BE2C (cell line): Measurements from ENCODE around the gene CLCN7.

Source experiments
- DNase-seq: peaks from one replicate; pipeline ENCODE4 v3.0.0-alpha.2; 2020
- H3K27me3 ChIP-seq: fragments of 250-450 bp; sonication (Bioruptor Pico); 2 replicates; pipeline ENCODE4 v1.5.1; 2020; ENCODE audit warnings: mild to moderate bottlenecking
- H3K36me3 ChIP-seq: fragments of 250-450 bp; sonication (Bioruptor Pico); 2 replicates; pipeline ENCODE4 v1.5.1; 2020; ENCODE audit warnings: mild to moderate bottlenecking
- H3K4me1 ChIP-seq: fragments of 250-450 bp; sonication (Bioruptor Pico); 2 replicates; pipeline ENCODE4 v1.5.1; 2020
- H3K4me3 ChIP-seq: 2 replicates; pipeline ENCODE4 v1.5.1; 2011; ENCODE audit warnings: low read depth, low read length
- H3K9me3 ChIP-seq: fragments of 250-450 bp; sonication (Bioruptor Pico); 2 replicates; pipeline ENCODE4 v1.5.1; 2020
- CTCF ChIP-seq: IDR thresholded peaks from 2 replicates; pipeline ENCODE4 v1.5.1; 2012; ENCODE audit warnings: mild to moderate bottlenecking, low read depth, low read length

The CLCN7 gene

DNA sequence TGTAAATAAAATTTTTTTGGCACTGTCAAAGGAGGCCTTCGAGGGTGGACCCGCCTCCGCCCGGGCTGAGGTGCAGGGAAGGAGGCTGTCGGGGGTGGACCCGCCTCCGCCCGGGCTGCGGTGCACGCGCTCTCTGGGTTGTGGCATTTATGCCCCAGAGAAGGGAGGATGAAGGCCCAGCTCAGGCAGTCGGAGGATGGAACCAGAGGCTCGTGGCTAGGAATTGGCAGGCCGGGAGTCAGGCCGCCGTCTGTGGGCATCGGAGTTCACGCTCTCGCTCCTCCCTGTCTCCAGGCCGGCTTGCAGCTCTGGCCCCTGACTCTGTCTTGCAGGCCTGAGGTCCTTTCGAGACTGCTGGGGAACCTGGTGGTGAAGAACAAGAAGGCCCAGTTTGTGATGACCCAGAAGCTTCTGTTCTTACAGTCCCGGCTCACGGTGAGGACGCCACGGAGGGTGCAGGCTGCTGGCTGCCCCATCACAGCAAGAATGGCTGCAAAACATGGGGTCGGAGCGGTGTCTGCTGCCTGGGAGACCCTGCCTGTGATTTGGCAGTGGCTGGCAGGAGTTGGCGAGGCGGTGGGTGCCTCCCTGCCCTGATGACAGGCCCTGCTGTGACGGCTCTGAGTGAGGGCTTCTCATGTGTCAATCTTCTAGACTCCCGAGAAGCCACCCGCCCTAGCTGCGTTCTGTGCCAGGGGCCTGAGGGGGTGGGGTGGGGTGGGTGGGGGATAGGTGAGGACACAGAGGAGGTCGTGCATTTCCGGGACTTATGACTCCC, 24.3 kb upstream of the CLCN7 start:
- Histone ChIP-seq H3K36me3 (peaks cover 77% of the 10 kb centered on the region), H3K4me1 (no peaks in the 10 kb centered on the region; the same call in 1 of the 2 replicates), H3K4me3 (no peak overlapping the region), H3K9me3 (no peaks in the 10 kb centered on the region), H3K27me3 (no peaks in the 10 kb centered on the region)
- no peak for DNase-seq
- TF ChIP-seq CTCF: no peak

GRCh38 chr16:1497014-1497598, 22.3 kb upstream of the CLCN7 start:
- Histone ChIP-seq H3K36me3 (peaks cover 64% of the 10 kb centered on the region), H3K4me1 (peaks cover 4% of the 10 kb centered on the region), H3K4me3 (no peak overlapping the region), H3K27me3 (no peaks in the 10 kb centered on the region), H3K9me3 (no peaks in the 10 kb centered on the region)
- DNase-seq: no peak
- TF ChIP-seq CTCF: no peak

- H3K4me1 ChIP-seq: peaks cover 4% of the 10 kb centered on the region
- no peak overlapping the region for H3K4me3 ChIP-seq
- no peaks in the 10 kb centered on the region for H3K9me3 ChIP-seq
- no peaks in the 10 kb centered on the region for H3K27me3 ChIP-seq
- peaks cover 57% of the 10 kb centered on the region for H3K36me3 ChIP-seq
- DNase-seq: no peak
- no peak for TF ChIP-seq CTCF
Measured at GRCh38 chr16:1496464-1496863, 21.6 kb upstream of the CLCN7 start.

DNA sequence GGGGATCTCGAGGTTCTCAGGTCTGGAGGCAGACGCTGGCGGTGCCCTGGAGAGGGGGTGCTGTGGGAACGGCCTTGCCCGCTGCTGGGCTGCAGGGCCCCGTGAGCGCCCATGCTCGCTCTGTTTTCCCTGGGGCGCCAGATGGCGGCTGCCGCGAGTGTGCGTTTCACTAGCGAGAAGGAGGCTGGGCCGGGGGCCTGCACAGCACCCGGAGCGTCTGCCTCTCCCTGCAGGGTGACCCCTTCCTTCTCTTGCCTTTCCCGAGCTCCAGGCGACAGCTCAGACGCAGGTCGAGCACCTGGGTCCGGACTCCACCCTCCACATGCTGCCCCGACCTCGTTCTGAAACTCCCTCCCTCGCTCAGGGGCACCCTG, 21.0 kb upstream of the CLCN7 start:
- peaks cover 4% of the 10 kb centered on the region for H3K4me1 ChIP-seq
- no peaks in the 10 kb centered on the region for H3K9me3 ChIP-seq

DNA sequence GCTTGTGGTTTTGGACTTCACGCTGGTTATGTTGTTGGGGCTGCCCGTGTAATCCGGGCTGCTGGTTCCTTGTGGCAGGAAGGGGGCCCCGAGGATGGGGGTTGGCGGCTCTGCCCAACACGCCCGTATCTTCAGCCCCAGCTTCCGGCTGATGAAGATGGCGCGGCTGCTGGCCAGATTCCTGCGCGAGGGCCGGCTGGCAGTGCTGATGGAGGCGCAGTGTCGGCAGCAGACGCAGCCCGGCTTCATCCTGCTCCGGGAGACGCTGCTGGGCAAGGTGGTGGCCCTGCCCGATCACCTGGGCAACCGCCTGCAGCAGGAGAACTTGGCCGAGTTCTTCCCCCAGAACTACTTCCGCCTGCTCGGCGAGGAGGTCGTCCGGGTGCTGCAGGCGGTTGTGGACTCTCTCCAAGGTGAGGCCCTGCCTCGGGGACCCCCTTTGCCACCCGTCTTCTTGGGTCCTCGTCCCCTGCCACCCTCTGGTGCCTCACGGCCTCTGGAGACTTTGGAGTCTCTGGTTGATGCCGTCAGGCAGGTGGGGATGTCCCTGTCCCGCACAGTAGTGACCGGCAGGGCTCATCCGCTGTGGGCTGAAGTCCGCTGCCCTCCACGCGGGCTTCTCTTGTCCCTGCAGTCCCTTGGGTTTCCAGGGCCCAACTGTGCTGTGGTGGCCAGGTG, 20.5 kb upstream of the CLCN7 start:
- H3K36me3 ChIP-seq: peaks cover 46% of the 10 kb centered on the region
- no peaks in the 10 kb centered on the region for H3K9me3 ChIP-seq
- peaks cover 4% of the 10 kb centered on the region for H3K4me1 ChIP-seq
- no peak for DNase-seq
- H3K4me3 ChIP-seq: no peak overlapping the region
- no peak for TF ChIP-seq CTCF
- H3K27me3 ChIP-seq: no peaks in the 10 kb centered on the region

More for the DNA sequence above, 21.0 kb upstream of the CLCN7 start:
- no peak for DNase-seq
- Histone ChIP-seq H3K36me3 (peaks cover 51% of the 10 kb centered on the region), H3K4me3 (no peak overlapping the region), H3K27me3 (no peaks in the 10 kb centered on the region)
- no peak for TF ChIP-seq CTCF

GRCh38 chr16:1494711-1495110, 19.9 kb upstream of the CLCN7 start:
- no peaks in the 10 kb centered on the region for H3K9me3 ChIP-seq
- no peak for DNase-seq
- peaks cover 40% of the 10 kb centered on the region for H3K36me3 ChIP-seq
- no peaks in the 10 kb centered on the region for H3K27me3 ChIP-seq
- H3K4me1 ChIP-seq: peaks cover 4% of the 10 kb centered on the region
- peak overlapping the region; percentile 85 for H3K4me3 ChIP-seq
- no peak for TF ChIP-seq CTCF
